HepG2 (cell line): ENCODE measurements around the gene CAMKMT. TPM values are rescaled to one million over a fixed set of nuclear protein-coding genes. Genes with fewer than 3 reads are reported as not detected.

Experiments used
- ATAC-seq: fragments of 200-7000 bp; cut with Tn5 transposase; 3 replicates; pipeline ENCODE4 v1.9.1; 2020; ENCODE audit warnings: mild to moderate bottlenecking, moderate library complexity
- BruUV-seq: library from RNA; stranded (reverse); fragments of 400-500 nt; replicated peaks from 2 replicates; lab custom pipeline; 2021; lab: Mats Ljungman, UMichigan
- CTCF ChIA-PET: fragments of 300-600 bp; formaldehyde crosslinking; extraction: SDS; loops from one replicate; lab custom pipeline; 2021; ENCODE audit warnings: low total read pairs, inconsistent platforms, low intra/inter-chr PET ratio; lab: Yijun Ruan, JAX
- POLR2A ChIA-PET: fragments of 350-600 bp; sonication (Branson Sonifier 250); formaldehyde crosslinking; loops from one replicate; lab custom pipeline; 2020; ENCODE audit warnings: antibody characterized with exemption, inconsistent platforms; lab: Yijun Ruan, JAX
- DNase-seq: peaks from one replicate; pipeline ENCODE4 v3.0.0-alpha.2; 2015; ENCODE audit warnings: low spot score
- FAIRE-seq: peaks from 3 replicates; lab custom pipeline; 2011; peaks lifted over from hg19 to GRCh38; lab: Jason Lieb, UNC
- H2AFZ ChIP-seq: one replicate; pipeline ENCODE4 v1.6.1; 2011; ENCODE audit warnings: low read length, inconsistent platforms
- H3K27ac ChIP-seq: fragments of 300-600 bp; 3 replicates; pipeline ENCODE4 v1.8.0; 2011; ENCODE audit warnings: mixed run types, mild to moderate bottlenecking, mixed read lengths, low read length, inconsistent platforms; ENCODE audit not compliant: insufficient read depth; ENCODE audit errors: extremely low read length
- H3K27me3 ChIP-seq, 2 experiments: fragments of 200-600 bp in 1 of 2; 2 replicates in 1 of 2; 3 replicates in 1 of 2; pipeline versions ENCODE4 v1.6.0 to v1.8.0; 2011; ENCODE audit warnings: low read length in 2 of 2, mild to moderate bottlenecking in 2 of 2, moderate library complexity in 2 of 2, inconsistent platforms in 1 of 2; ENCODE audit not compliant: insufficient read depth in 2 of 2, control insufficient read depth in 1 of 2
- H3K36me3 ChIP-seq, 2 experiments: fragments of 200-600 bp in 1 of 2; replicated peaks in 1 of 2; 2 replicates in 1 of 2; 3 replicates in 1 of 2; pipeline versions ENCODE4 v1.5.1 to v1.8.0; 2011; ENCODE audit warnings: low read length in 2 of 2, inconsistent platforms in 1 of 2; ENCODE audit not compliant: insufficient read depth in 2 of 2, control insufficient read depth in 1 of 2
- H3K4me1 ChIP-seq: 2 replicates; pipeline ENCODE4 v1.5.1; 2012; ENCODE audit warnings: low read length, inconsistent platforms; ENCODE audit not compliant: insufficient read depth
- H3K4me2 ChIP-seq: 2 replicates; pipeline ENCODE4 v1.6.0; 2011; ENCODE audit warnings: low read depth, low read length, inconsistent platforms
- H3K4me3 ChIP-seq, 3 experiments: fragments of 200-600 bp in 1 of 3; sonication (generic), shearing (Covaris generic) in 1 of 3; replicated peaks in 1 of 3; 2 replicates each; pipeline ENCODE4 v1.5.1; 2011 to 2016; ENCODE audit warnings: low read length in 3 of 3, inconsistent platforms in 2 of 3, low read depth in 2 of 3, mild to moderate bottlenecking in 2 of 3, control low read depth in 1 of 3, mixed read lengths in 1 of 3; ENCODE audit not compliant: insufficient read depth in 1 of 3
- H3K79me2 ChIP-seq: one replicate; pipeline ENCODE4 v1.6.1; 2011; ENCODE audit warnings: low read length, inconsistent platforms; ENCODE audit not compliant: insufficient read depth
- H3K9ac ChIP-seq: 2 replicates; pipeline ENCODE4 v1.6.0; 2011; ENCODE audit warnings: mild to moderate bottlenecking, low read depth, low read length, inconsistent platforms; ENCODE audit not compliant: insufficient read depth
- H3K9me3 ChIP-seq: 2 replicates; pipeline ENCODE4 v1.5.1; 2012; ENCODE audit warnings: mild to moderate bottlenecking, low read length
- H4K20me1 ChIP-seq: 2 replicates; pipeline ENCODE4 v1.6.0; 2011; ENCODE audit warnings: inconsistent platforms, mild to moderate bottlenecking, low read length, moderate library complexity; ENCODE audit not compliant: insufficient read depth
- ARID3A ChIP-seq: IDR thresholded peaks from 2 replicates; pipeline ENCODE4 v1.6.1; 2012; ENCODE audit warnings: low read depth, low read length, improper control_type of control experiment
- GABPB1 ChIP-seq: IDR thresholded peaks from 2 replicates; pipeline ENCODE4 v1.6.1; 2016; ENCODE audit warnings: mild to moderate bottlenecking, missing genetic modification reagents, moderate library complexity, missing compliant biosample characterization
- HOXA9 ChIP-seq: sonication (generic); formaldehyde crosslinking; IDR thresholded peaks from 2 replicates; pipeline ENCODE4 v1.8.1; 2022; ENCODE audit warnings: missing genetic modification reagents, mild to moderate bottlenecking, moderate library complexity, borderline replicate concordance
- KDM6A ChIP-seq: IDR thresholded peaks from 2 replicates; pipeline ENCODE4 v1.6.1; 2016; ENCODE audit warnings: low read depth
- MAFF ChIP-seq: IDR thresholded peaks from 2 replicates; pipeline ENCODE4 v1.6.1; 2011; ENCODE audit warnings: low read depth, low read length, improper control_type of control experiment
- MAFK ChIP-seq, 2 experiments: IDR thresholded peaks in 1 of 2; conservative IDR thresholded peaks in 1 of 2; 2 replicates each; pipeline ENCODE4 v1.6.1; 2011; ENCODE audit warnings: improper control_type of control experiment in 2 of 2, low read length in 2 of 2
- MLX ChIP-seq: IDR thresholded peaks from 2 replicates; pipeline ENCODE4 v1.6.1; 2016
- NRL ChIP-seq: sonication (generic); formaldehyde crosslinking; IDR thresholded peaks from 2 replicates; pipeline ENCODE4 v1.5.0; 2020; ENCODE audit warnings: missing genetic modification reagents, mild to moderate bottlenecking, moderate library complexity, borderline replicate concordance
- PHF21A ChIP-seq: sonication (generic); formaldehyde crosslinking; IDR thresholded peaks from 2 replicates; pipeline ENCODE4 v1.5.0; 2020; ENCODE audit warnings: mild to moderate bottlenecking, missing genetic modification reagents
- SAFB2 ChIP-seq: sonication (generic); formaldehyde crosslinking; IDR thresholded peaks from 2 replicates; pipeline ENCODE4 v1.5.1; 2020; ENCODE audit warnings: missing genetic modification reagents, low read depth, mild to moderate bottlenecking, borderline replicate concordance
- SMARCC2 ChIP-seq: fragments of 450-650 bp; IDR thresholded peaks from 2 replicates; pipeline ENCODE4 v1.6.1; 2017; ENCODE audit warnings: antibody characterized with exemption, mild to moderate bottlenecking
- ZNF652 ChIP-seq: IDR thresholded peaks from 2 replicates; pipeline ENCODE4 v1.6.1; 2016; ENCODE audit warnings: low read depth, borderline replicate concordance
- WGBS: methylation state at CpG from one replicate; pipeline ENCODE4 v1.1.6; 2017; ENCODE audit warnings: low lambda C conversion rate; 5-methylcytosine and 5-hydroxymethylcytosine counted together
- in situ Hi-C: cut with HindIII; loops from 2 replicates; pipeline ENCODE4 v1.10.0; 2017; ENCODE audit warnings: low pct_unique_long_range_greater_than_20kb; ENCODE audit not compliant: extremely low pct_ligation_motif_present
- intact Hi-C: fragments of 100-400 bp; cut with micrococcal nuclease; formaldehyde crosslinking; loops from one replicate; pipeline ENCODE4 v1.10.0; 2022; ENCODE audit not compliant: unreplicated experiment
- polyA plus RNA-seq, 8 experiments: library from polyadenylated mRNA; depleted of rRNA in 3 of 8; stranded (reverse) in 7 of 8; unstranded in 1 of 8; fragments of >200 nt; fragmentation: Illumina TruSeq in 4 of 8; extraction: Trizol in 4 of 8; gene quantifications; 2 replicates each; pipeline versions ENCODE4 v1.2.1 to v1.2.3, GENCODE V29; 2011 to 2016; ENCODE audit warnings: low read depth in 4 of 8, missing spikeins in 1 of 8, mixed read lengths in 1 of 8; ENCODE audit not compliant: insufficient read depth in 1 of 8
- total RNA-seq, 5 experiments: library from RNA; depleted of rRNA; stranded (reverse); fragments of >200 nt; fragmentation: Illumina TruSeq; extraction: Trizol; gene quantifications; 2 replicates each; pipeline ENCODE4 v1.2.3, GENCODE V29; 2016; ENCODE audit warnings: low read depth in 1 of 5

CAMKMT gene
- total and polyA plus RNA-seq, 2 of the 13 experiments (the other 11 are each of a cell fraction or from before 2014, with no cell fraction given), result 6.9 to 20.8 TPM

- Histone ChIP-seq H3K36me3 (no peaks in the 10 kb centered on the region; a peak in 1 of 5 replicates), H3K27ac (no peak overlapping the region), H3K9ac (no peak overlapping the region), H3K4me2 (no peak overlapping the region), H3K4me3 (no peak overlapping the region), H3K9me3 (no peaks in the 10 kb centered on the region), H3K79me2 (no peaks in the 10 kb centered on the region), H4K20me1 (no peaks in the 10 kb centered on the region), H3K4me1 (no peaks in the 10 kb centered on the region), H2AFZ (no peak overlapping the region), H3K27me3 (no peaks in the 10 kb centered on the region)
- BruUV-seq, result no TSS peak
- POLR2A ChIA-PET, result no interaction called here
- DNase-seq (no peak), ATAC-seq (no peak), FAIRE-seq (no peak)
- CTCF ChIA-PET, result interaction anchor here (1.4 kb wide), 1 partner anchor 44 kb away, joined by 3 read pairs; no protein-coding TSS in a partner anchor
- TF ChIP-seq MAFF (peak; percentile 68), MAFK (conservative IDR thresholded peaks at IDR 0.05 in 1 of 2, IDR thresholded peaks at IDR 0.05 in 1 of 2; ENCODE audit: low read length in 2 of 2) (peak; percentile 70 to 87), HOXA9 (CRISPR knock-in tag) (no peak)
- intact Hi-C loops (no loop called here), in situ Hi-C loops (loop anchor here (5.0 kb wide), 1 partner anchor 479 kb away; no protein-coding TSS in a partner anchor)
- 95% methylated on average over 3 of the region's 3 CpGs for WGBS
Measured at GRCh38 chr2:44477657-44478414, 116.1 kb downstream of the CAMKMT start.

GRCh38 chr2:44479127-44479887 is 117.6 kb downstream of the CAMKMT start:
- ChIA-PET CTCF (interaction anchor here (0.7 to 3.2 kb wide), 13 partner anchors 12 to 479 kb away, joined by 3 to 67 read pairs (median 5); no protein-coding TSS in a partner anchor), POLR2A (interaction anchor here (0.6 to 1.2 kb wide), 2 partner anchors 87 to 435 kb away, joined by 3 read pairs; no protein-coding TSS in a partner anchor)
- Histone ChIP-seq H3K36me3 (no peaks in the 10 kb centered on the region), H2AFZ (no peak overlapping the region), H3K9ac (no peak overlapping the region), H3K27me3 (no peaks in the 10 kb centered on the region), H3K4me1 (no peaks in the 10 kb centered on the region), H3K27ac (no peak overlapping the region), H4K20me1 (no peaks in the 10 kb centered on the region), H3K9me3 (no peaks in the 10 kb centered on the region), H3K4me3 (no peak overlapping the region), H3K79me2 (no peaks in the 10 kb centered on the region), H3K4me2 (0 out of 2 replicates have a peak overlapping the region, but pooled peaks have one; percentile 4)
- FAIRE-seq (peak; percentile 84), ATAC-seq (peak; percentile 99), DNase-seq (peak; percentile 89)
- in situ Hi-C loops, result loop anchor here (5.0 kb wide), 1 partner anchor 478 kb away; no protein-coding TSS in a partner anchor
- intact Hi-C loops, result loop anchor here (1.0 kb wide), 4 partner anchors 87 to 476 kb away; no protein-coding TSS in a partner anchor
- 25% methylated on average over 5 of the region's 5 CpGs for WGBS
- no TSS peak for BruUV-seq
- TF ChIP-seq ARID3A (peak; percentile 79; the same call in 1 of the 2 replicates), SAFB2 (no peak), PHF21A (no peak), KDM6A (CRISPR knock-in tag) (no peak), SMARCC2 (no peak), MLX (CRISPR knock-in tag) (no peak), GABPB1 (CRISPR knock-in tag) (no peak), ZNF652 (CRISPR knock-in tag) (0 out of 2 replicates have a peak, but pooled peaks have one; percentile 32), NRL (CRISPR knock-in tag) (no peak)
